Frontal cortex (tissue), 4 donors: ENCODE results near the gene LAMA4. TPM values are rescaled to one million over a fixed set of nuclear protein-coding genes. Genes with fewer than 3 reads are reported as not detected.

Experiments
- DNase-seq, 2 donors: peaks; one replicate each; pipeline ENCODE4 v3.0.0; 2012; ENCODE audit warnings: low spot score in 2 of 2
- FAIRE-seq: peaks from 2 replicates; lab custom pipeline; 2012; peaks lifted over from hg19 to GRCh38; lab: Jason Lieb, UNC
- total RNA-seq: library from RNA; depleted of rRNA; stranded (reverse); fragments of >200 nt; gene quantifications from one replicate; pipeline ENCODE4 v1.2.3, GENCODE V29; 2014
- donor health status: control.
- donor health status: control.
- donor health status: control.

The LAMA4 gene
- total RNA-seq, 1 donor from 2014 or later: 24.1 TPM

DNA sequence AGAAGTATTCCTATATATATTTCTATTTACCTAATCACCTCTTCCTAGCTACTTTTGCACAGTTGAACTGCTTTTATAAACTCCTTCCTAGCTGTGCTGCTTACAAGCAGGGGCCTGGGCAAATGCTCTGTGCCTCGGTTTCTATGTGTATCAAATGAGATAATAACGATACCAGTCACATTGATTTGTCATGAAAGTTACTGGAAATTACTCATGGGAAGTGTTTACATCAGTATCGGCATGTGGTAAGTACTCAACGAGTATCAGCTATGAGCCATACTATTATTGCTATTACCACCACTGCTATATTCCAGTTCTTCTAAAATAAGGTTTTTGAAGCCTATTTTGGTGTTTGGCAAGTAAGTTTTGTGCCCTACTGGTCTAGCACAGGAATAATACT, 4.9 kb downstream of the LAMA4 start:
- no peak for DNase-seq
- FAIRE-seq: no peak

DNA sequence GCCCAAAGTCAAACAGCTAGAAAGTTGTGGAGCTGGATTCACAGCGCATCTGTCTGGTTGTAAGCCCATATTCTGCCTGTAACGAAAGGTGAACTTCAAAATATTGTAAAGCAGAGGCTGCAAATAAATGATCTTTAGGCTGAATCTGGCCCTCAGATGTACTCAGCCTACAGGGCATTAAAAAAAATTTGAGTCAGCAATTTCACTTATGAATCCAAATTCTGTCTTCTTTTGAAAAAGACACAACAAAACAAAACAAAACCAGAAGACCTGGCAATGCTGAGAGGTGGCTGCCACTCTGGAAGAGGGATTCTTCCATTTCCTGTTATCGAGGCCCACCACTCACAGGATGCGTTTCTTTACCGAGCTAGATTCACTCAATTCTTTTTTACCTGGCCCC, 7.1 kb downstream of the LAMA4 start:
- no peak for FAIRE-seq
- no peak for DNase-seq

DNA sequence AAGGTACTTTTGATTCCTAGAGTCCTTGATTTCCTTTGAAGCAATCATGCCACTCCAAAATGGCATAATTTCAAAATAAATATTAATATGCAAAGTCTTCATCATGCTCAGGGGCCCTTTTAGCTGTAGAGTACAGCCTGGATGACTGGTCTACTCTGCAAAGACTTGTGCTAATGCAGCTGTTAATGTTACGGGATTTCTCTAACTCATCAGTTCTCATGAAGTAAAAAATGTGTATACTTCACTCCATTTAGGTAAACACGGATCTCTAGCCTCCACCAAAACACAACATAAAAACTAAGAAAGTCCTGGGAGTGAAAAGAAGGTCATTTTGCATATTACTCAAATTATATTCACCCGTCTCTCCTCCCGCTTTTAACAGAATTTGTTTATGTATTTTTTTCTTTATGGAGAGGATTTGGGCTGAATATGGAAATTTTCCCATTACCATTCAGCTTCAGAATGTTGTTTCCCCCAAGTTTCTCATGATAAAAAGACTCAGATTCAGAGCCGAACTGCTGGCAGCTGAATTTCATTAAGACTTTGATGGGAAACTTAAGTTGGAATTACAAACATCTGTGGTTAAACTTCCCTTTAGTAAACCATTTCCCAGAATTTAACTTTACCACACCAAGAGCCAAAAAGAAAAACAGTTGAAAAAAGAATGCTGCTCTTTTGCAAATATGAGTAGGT, 8.7 kb downstream of the LAMA4 start:
- DNase-seq: no peak
- FAIRE-seq: no peak

DNA sequence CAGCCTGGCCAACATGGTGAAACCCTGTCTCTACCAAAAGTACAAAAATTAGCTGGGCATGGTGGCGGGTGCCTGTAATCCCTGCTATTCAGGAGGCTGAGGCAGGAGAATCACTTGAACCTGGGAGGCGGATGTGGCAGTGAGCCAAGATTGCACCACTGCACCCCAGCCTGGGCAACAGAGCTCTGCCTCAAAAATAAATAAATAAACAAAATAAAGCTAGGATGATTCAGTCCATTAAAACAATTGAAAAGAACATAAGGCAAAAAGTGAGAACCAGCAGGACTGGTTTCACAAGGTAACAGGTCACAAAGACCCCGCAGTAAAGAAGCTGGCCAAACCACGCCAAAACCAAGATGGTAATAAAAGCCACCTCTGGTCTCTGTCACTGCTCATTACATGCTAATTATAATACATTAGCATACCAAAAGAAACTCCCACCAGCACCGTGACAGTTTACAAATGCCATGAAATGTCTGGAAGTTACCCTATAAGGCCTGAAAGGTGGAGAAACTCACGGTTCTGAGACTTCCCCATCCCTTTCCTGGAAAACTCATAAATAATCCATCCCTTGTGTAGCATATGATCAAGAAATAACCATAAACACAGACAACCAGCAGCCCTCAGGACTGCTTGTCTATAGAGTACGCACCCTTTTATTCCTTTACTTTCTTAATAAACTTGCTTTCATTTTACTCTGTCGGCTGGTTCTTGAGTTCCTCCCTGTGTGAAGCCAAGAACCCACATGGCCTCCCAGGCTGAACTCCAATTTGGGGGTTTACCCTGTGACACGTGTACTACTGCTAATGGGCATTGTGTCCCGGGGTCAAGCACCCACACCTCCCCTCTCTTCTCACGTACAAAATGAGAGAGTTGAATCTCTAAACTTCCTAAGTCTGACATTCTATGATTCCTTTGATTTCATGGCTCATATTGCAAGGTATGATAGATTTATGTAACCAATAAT, 10.2 kb downstream of the LAMA4 start:
- DNase-seq (no peak), FAIRE-seq (no peak)

DNA sequence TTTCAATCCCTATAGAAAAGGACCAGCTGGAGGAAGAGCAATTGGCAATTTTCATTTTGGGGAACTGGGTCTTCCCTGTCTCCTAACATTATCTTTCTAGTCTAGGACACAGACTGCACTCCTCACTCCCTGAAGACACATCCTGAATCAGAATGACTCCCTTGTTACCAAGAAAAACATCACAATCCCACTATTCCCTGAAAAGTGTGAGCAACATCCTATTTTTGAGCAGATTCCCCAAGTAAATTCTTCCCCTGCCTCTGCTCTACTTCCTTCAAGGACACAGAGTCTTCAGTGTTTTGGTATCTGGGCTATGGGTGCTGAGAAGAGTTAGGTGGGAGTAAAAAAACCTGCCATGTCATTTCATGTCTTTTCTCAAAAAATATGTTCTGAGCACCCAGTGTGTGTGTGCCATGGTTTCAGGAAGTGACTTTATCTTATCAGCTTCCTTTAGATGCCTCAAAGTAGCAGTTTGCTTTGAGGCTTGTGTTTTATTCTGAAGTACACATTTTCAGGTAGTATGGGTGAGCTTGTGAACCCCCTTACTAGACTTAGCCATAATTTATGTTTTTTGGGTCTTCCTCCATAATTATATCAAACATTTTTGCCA, 12.4 kb downstream of the LAMA4 start:
- DNase-seq: no peak
- no peak for FAIRE-seq

DNA sequence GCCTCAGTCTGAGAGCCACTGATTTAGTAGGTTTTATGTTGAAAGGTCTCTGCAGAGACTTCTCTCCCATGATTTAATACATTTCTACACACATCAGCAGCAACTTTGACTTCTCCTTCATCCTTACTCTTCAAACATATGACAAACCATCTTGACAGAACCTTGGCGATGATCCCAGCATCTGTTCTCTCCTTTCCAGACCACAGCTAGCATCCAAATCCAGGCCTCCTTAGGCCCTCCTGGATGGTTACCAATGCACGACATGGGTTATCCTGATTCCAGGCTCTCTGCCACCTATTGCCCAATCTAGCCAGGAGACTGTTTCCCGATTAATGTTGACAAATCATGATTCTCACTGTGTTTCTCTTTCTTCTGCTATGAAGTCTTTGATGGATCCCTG, 16.8 kb downstream of the LAMA4 start:
- DNase-seq: no peak
- no peak for FAIRE-seq

DNA sequence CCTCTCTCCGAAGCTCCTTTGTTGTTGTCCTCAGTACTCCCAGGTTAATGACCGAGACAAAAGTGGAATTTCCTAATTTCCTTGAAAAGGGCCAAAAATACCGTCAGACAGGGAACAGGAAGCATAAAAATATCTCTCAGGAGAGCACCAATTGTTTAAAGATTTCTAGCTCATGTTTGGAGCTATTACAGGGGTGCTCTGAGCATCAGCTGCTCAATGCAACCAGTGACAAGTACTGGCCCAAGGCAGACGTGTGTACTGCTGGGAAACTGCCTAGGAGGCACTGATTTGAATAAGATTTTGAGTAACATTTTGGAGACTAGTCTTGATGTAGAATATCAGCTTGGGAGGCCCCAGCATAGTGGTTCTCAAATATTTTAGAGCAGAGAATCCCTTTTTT, 17.3 kb downstream of the LAMA4 start:
- DNase-seq (no peak), FAIRE-seq (no peak)

DNA sequence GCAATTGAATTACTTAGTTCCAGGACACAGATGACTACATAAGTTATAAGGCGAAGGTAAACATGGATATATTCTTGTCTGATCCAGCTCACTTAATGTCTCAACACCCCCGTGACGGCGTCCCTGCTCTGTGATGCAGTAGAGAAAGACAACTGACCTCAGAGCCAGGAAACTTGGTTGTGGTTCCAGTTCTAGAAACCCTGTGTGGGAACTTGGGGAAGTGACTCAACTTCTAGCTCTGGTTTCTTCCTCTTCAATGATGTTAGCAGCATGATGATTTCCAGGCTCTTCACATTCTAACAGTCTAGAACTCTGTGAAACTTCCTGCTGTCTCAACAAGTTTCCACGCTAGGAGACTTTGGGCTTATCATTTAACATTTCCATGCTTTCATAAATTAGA, 18.4 kb downstream of the LAMA4 start:
- no peak for DNase-seq
- no peak for FAIRE-seq

DNA sequence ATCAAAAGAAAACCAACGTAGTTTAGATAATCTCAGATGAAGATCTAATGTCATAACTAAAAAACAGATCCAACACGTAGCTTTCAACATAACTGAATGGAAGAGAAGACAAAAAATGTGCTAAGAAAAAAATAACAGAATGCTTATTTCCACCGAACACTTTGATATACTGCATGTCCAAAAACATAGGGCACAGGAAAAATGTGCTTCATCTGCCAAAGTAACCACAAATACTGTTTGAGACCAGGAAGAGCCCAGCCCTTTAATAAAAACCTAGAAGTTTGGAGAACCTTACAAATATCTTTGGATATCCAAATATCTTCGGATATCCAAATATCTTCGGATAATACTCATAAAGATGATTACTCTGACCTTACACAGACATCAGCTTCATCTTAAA, 19.8 kb downstream of the LAMA4 start:
- DNase-seq (no peak), FAIRE-seq (no peak)

DNA sequence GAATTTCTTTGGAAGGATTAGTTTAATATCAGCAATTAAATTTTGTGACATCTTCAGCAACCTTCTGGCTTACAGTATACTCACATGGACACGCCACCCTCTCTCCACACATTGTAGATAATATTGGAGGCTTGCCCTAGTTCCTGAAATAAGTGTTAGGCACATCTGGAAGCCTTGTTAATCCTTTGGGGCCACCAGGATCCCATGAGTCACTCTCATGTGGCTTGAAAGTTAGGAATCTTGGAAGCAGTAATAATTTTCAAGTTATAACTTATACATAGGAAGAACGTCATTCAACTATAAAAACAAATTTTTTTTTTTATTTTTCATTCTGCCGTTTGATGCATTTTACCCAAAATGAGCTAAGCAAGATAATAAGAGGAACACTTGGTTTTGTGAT, 20.5 kb downstream of the LAMA4 start:
- FAIRE-seq (no peak), DNase-seq (no peak)

DNA sequence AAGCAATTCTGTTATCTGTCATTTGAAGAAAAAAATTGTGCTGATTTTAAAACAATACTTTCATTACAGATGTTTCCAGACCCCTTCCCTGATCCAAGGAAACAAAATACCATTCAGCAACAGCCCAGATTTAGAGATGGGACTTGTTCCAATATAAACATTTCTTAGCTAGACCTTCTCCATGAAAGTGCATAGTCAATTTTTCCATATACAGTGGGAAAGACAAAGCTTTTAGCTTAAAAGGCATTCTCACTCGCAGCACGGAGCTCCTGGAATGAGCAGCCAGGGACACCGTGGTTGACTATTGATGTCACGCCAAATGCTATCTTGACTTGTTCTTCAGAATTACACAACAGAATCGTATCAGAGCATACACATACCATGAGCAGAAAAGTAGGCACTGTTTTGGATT, 21.5 kb downstream of the LAMA4 start:
- DNase-seq (no peak), FAIRE-seq (no peak)

DNA sequence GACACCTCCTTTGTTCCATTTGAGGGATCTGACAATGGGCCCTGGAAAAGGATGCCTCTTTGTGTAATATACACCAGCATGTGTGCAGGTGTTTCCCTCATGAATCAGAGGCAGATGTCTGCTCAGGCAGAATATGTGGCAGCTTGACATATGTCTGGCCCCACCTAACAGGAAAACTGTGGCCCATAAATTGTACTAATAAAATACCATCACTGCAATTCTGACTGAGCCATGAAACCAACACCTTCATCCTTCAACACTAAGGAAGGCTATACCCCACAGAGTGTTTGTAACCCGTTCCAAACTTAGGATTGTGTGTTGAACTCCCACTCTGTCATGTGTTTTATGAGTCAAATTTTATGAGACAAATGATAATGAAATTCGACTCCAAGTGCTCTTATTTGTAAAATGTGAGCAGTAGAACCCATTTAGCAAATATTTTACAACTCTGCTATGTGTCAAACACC, 22.7 kb downstream of the LAMA4 start:
- no peak for FAIRE-seq
- no peak for DNase-seq

DNA sequence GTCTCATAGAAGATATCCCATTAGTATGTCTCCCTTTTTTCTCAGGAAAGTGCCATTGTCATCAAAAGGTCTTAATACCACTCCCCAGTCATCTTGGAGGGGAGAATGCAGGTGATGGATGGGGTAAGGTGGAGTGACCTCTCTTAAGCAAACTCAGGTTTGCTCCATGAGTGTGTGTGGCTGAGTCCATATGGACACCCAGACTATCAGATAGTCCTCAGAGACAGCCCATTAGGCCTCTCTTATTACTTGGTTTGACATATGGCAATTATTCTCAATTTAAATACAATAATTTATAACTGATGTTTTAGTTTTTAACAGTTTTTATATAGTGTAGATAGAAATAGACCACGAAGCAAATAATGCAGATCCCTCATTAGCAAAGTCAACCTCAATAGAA, 23.2 kb downstream of the LAMA4 start:
- no peak for FAIRE-seq
- no peak for DNase-seq

DNA sequence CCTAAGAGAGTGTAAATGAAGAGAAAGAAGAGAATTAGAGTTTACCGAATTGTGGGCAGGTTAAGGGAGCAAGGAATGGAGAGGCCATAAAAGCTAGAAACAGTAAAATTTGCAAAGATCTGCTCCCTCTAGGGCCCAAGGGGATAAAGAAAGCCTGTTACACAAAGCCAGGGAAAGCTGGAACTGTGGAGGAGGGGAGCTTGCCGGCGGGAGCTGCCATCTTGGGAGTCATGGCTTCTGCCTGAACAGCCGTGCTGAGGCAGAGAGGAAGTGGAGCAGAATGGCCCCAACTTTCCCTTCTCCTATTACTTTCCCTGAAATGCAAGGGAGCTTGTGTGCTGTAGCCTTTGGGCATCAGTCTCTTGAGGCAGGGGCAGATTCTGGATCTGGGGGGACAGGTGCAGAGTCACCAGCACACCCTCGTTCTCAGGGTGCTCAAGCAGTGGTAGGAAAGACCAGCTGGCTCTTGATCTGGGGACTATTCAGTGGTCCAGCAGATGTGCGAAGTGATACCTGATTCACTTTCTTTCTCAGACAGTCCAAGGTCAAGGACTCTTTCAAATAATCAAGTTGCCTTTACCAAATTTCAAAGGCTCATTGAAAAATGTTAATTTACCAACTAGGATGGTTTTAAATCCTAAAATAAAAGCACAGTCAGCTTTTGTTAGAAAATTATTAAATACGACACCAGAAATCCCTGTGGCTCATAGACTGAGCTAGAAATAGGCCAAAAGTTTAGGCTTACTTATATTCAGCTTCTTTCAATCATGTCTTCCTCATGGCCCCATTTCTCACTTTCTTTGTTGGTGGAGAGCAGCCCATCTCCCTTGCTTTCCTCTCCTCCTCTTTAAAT, 25.7 kb downstream of the LAMA4 start:
- no peak for FAIRE-seq

DNA sequence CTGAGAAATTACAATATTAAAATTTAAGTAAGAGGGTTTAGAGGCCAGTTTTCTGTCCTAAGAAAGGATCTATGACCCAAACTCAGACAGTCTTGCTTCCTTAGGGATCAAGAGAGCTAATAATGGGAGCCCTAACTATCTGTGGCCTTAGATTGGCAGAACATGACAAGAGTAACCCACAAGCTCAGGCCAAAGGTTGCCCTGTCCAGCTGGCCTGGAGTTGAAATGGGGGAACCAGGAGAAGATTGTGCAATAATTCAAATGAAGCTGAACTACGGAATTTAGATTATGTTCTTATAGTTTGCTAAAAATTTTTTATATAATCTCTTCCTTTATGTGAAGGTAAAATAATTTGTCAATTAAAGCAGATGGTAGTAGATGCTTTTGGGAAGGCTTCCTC, 26.4 kb downstream of the LAMA4 start:
- no peak for FAIRE-seq
- no peak for DNase-seq

More for the DNA sequence above, 25.7 kb downstream of the LAMA4 start:
- no peak for DNase-seq

DNA sequence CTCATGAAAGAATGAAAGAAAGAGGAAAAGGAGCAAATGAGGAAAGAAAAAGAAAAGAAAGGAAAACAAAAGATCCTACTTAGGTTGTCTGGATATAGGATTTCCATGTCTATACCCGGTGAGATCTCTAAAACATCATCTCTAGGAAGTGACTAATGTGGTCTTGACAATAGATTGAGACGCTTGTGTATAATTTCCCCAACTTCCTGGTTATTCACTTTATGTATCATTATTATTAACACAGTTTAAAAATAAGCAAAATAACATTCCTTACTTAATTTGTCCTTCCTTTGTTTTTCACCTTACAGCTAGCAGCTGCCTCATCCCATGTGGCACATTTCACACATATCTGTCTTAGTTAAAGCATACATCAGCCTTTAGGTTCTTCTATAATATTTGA, 27.0 kb downstream of the LAMA4 start:
- DNase-seq (no peak), FAIRE-seq (no peak)

DNA sequence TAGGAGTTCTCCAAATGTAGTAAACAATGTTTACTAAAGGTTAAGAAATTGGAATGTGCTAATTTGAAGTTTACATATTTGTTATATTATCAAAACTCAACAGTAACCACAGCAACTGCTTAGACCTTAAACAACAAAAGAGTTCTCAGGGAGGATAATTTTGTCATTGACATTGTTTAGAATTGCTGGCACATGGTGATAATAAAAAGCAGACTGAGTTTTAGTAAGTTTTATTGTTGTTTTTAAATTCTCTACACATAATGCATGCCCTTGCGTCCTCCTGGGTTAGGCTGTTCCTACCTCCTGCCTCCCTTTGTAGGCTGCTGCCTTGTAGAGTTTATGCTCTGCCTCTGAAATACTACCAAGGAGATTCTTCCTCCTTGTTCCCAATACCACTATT, 28.7 kb downstream of the LAMA4 start:
- FAIRE-seq: no peak
- no peak for DNase-seq

DNA sequence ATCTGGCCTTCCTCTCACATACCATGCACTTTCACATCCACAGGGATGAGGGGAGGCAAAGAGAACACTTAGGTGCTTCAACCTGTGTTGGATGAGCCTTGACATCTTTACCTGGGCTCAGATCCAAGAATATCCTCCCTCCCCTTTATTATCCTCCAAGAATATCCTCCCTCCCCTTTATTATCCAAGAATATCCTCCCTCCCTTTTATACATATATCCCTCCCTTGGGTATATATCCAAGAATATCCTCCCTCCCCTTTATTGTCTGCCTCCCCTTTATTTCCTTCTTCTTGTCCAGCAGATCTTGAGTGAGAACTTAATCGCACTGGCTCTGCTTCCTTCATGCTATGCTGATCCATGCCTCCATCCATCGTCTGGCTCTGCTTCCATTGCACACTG, 30.3 kb downstream of the LAMA4 start:
- DNase-seq (no peak), FAIRE-seq (no peak)

DNA sequence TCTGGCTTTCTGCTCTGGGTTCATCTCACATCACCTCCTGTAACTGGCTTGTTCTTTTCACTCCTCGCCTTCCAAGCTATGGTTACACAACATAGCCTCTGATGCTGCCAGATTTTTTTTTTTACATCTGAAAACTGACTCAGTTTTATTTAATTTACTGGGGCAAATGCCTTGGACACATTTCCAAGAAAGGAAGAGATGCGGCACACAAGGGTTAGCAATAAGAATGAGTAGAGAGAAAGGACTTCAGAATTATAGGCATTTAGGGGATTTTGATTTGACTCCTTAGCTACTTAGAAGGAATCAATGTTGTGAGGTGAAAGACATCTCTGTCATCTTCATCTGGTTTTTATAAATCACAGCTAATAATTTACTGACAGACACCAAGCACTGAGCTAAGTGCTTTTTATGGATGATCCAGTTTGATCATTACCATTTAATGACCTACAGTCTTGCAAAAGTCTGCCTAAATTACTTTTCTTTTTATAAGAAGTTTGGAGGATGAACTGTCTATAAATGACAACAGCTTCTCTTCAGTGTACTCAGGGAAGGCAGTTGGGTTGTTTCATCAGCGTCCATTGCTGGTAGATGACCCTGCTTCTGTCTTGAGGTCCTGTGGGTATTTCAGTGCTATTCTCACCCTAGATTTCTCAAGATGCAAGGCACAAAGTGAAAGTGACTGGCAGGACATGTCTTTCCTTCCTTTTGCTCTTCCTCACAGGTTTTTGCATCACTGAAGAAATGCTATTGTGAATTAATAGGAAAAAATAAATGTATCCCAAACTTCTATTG, 31.1 kb downstream of the LAMA4 start:
- FAIRE-seq: no peak
- no peak for DNase-seq
